Non-pigmented ciliary epithelial cell (primary cell): ENCODE data around the gene IQGAP2.
"Not testable (repeated sequence)": the region's sequence is repeated elsewhere in the genome, so short reads cannot be mapped to it uniquely, and the experiment has no call there.

Experiments used
- DNase-seq: peaks from one replicate; pipeline ENCODE4 v3.0.0-alpha.2; 2010; ENCODE audit warnings: low read depth

The IQGAP2 gene

GRCh38 chr5:76419597-76420298 is 16.7 kb downstream of the IQGAP2 start:
- no peak for DNase-seq

GRCh38 chr5:76422227-76422626 is 19.1 kb downstream of the IQGAP2 start:
- no peak for DNase-seq

- no peak for DNase-seq
Observed at GRCh38 chr5:76422742-76423141, 19.7 kb downstream of the IQGAP2 start.

- DNase-seq: no peak
Observed at GRCh38 chr5:76425146-76425545, 22.1 kb downstream of the IQGAP2 start.

- DNase-seq: no peak
Observed at GRCh38 chr5:76425928-76426804, 23.1 kb downstream of the IQGAP2 start.

- DNase-seq: no peak
Observed at GRCh38 chr5:76427206-76428140, 24.4 kb downstream of the IQGAP2 start.

- not testable (repeated sequence) for DNase-seq
Observed at GRCh38 chr5:76428550-76428949, 25.5 kb downstream of the IQGAP2 start.

GRCh38 chr5:76433261-76433660 is 30.2 kb downstream of the IQGAP2 start:
- DNase-seq: no peak

- DNase-seq: not testable (repeated sequence)
Observed at GRCh38 chr5:76437507-76437906, 34.4 kb downstream of the IQGAP2 start.

GRCh38 chr5:76438025-76438424 is 34.9 kb downstream of the IQGAP2 start:
- no peak for DNase-seq

GRCh38 chr5:76439201-76439600 is 36.1 kb downstream of the IQGAP2 start:
- no peak for DNase-seq

- DNase-seq: no peak
Observed at GRCh38 chr5:76439929-76440328, 36.8 kb downstream of the IQGAP2 start.

GRCh38 chr5:76441101-76441500 is 38.0 kb downstream of the IQGAP2 start:
- DNase-seq: no peak

- DNase-seq: no peak
Observed at GRCh38 chr5:76441890-76442673, 39.0 kb downstream of the IQGAP2 start.

GRCh38 chr5:76443066-76443800 is 40.1 kb downstream of the IQGAP2 start:
- no peak for DNase-seq

GRCh38 chr5:76445063-76445462 is 42.0 kb downstream of the IQGAP2 start:
- no peak for DNase-seq

GRCh38 chr5:76445830-76446229 is 42.7 kb downstream of the IQGAP2 start:
- no peak for DNase-seq

- no peak for DNase-seq
Observed at GRCh38 chr5:76446776-76447175, 43.7 kb downstream of the IQGAP2 start.

- no peak for DNase-seq
Observed at GRCh38 chr5:76449606-76450005, 46.5 kb downstream of the IQGAP2 start.

GRCh38 chr5:76450054-76450453 is 47.0 kb downstream of the IQGAP2 start:
- DNase-seq: no peak
